Measurements from ENCODE around the gene C6orf163. TPM values are rescaled to one million over a fixed set of nuclear protein-coding genes. Genes with fewer than 3 reads are reported as not detected.
A peak's percentile ranks its signal among the peaks of the same experiment; 100 is the strongest.

C6orf163 gene
- polyA plus RNA-seq, 4 donors, result 0.52 to 2.5 (median 2.4) TPM; not detected in 1

- Histone ChIP-seq H3K9me3 (ENCODE audit: control insufficient read depth in 2 of 2, insufficient read depth in 1 of 2, low read depth in 1 of 2, low read length in 1 of 2) (no peaks in the 10 kb centered on the region), H3K36me3 (ENCODE audit: control insufficient read depth in 3 of 3, insufficient read depth in 2 of 3, low read depth in 1 of 3, low read length in 3 of 3) (no peaks in the 10 kb centered on the region), H3K27me3 (ENCODE audit: control insufficient read depth in 3 of 3, insufficient read depth in 3 of 3, low read length in 3 of 3) (no peaks in the 10 kb centered on the region), H3K4me3 (ENCODE audit: low read depth in 1 of 3, low read length in 3 of 3) (no peak overlapping the region), H3K27ac (ENCODE audit: low read depth in 1 of 3, low read length in 2 of 3) (no peak overlapping the region), H3K4me1 (ENCODE audit: control insufficient read depth in 3 of 3, insufficient read depth in 2 of 3, low read depth in 1 of 3, low read length in 2 of 3) (no peaks in the 10 kb centered on the region)
- FAIRE-seq (no peak), DNase-seq (peak; percentile 40 to 53)
- 46 to 60% (median 58%) methylated on average over 3 of the region's 3 CpGs for WGBS, 3 donors
These were observed 46.7 kb downstream of the C6orf163 start for GRCh38 chr6:87391334-87391733.

GRCh38 chr6:87393026-87393622, 48.5 kb downstream of the C6orf163 start:
- no peaks in the 10 kb centered on the region for H3K9me3 ChIP-seq (ENCODE audit: control insufficient read depth in 2 of 2, insufficient read depth in 1 of 2, low read depth in 1 of 2, low read length in 1 of 2)
- no peak overlapping the region for H3K4me3 ChIP-seq (ENCODE audit: low read depth in 1 of 3, low read length in 3 of 3)
- no peaks in the 10 kb centered on the region for H3K36me3 ChIP-seq (ENCODE audit: control insufficient read depth in 3 of 3, insufficient read depth in 2 of 3, low read depth in 1 of 3, low read length in 3 of 3)
- DNase-seq, result peak; percentile 64 to 79
- no peaks in the 10 kb centered on the region for H3K27me3 ChIP-seq (ENCODE audit: control insufficient read depth in 3 of 3, insufficient read depth in 3 of 3, low read length in 3 of 3)
- no peaks in the 10 kb centered on the region for H3K4me1 ChIP-seq (ENCODE audit: control insufficient read depth in 3 of 3, insufficient read depth in 2 of 3, low read depth in 1 of 3, low read length in 2 of 3)
- H3K27ac ChIP-seq (ENCODE audit: low read depth in 1 of 3, low read length in 2 of 3), result no peak overlapping the region
- FAIRE-seq, result peak; percentile 70
- 4 to 7% (median 5%) methylated on average over 2 of the region's 2 CpGs for whole genome bisulfite sequencing, 3 donors

GRCh38 chr6:87395431-87395830, 50.8 kb downstream of the C6orf163 start:
- H3K36me3 ChIP-seq (ENCODE audit: control insufficient read depth in 3 of 3, insufficient read depth in 2 of 3, low read depth in 1 of 3, low read length in 3 of 3), result no peaks in the 10 kb centered on the region
- H3K4me3 ChIP-seq (ENCODE audit: low read depth in 1 of 3, low read length in 3 of 3), result no peak overlapping the region
- 77 to 87% (median 84%) methylated on average over 2 of the region's 2 CpGs for WGBS, 3 donors
- H3K27me3 ChIP-seq (ENCODE audit: control insufficient read depth in 3 of 3, insufficient read depth in 3 of 3, low read length in 3 of 3), result no peaks in the 10 kb centered on the region
- DNase-seq (no peak), FAIRE-seq (no peak)
- H3K4me1 ChIP-seq (ENCODE audit: control insufficient read depth in 3 of 3, insufficient read depth in 2 of 3, low read depth in 1 of 3, low read length in 2 of 3), result no peaks in the 10 kb centered on the region
- no peaks in the 10 kb centered on the region for H3K9me3 ChIP-seq (ENCODE audit: control insufficient read depth in 2 of 2, insufficient read depth in 1 of 2, low read depth in 1 of 2, low read length in 1 of 2)
- H3K27ac ChIP-seq (ENCODE audit: low read depth in 1 of 3, low read length in 2 of 3), result no peak overlapping the region

- 74 to 79% (median 78%) methylated on average over 10 of the region's 10 CpGs for WGBS, 3 donors
- Histone ChIP-seq H3K4me1 (ENCODE audit: control insufficient read depth in 3 of 3, insufficient read depth in 2 of 3, low read depth in 1 of 3, low read length in 2 of 3) (no peaks in the 10 kb centered on the region), H3K9me3 (ENCODE audit: control insufficient read depth in 2 of 2, insufficient read depth in 1 of 2, low read depth in 1 of 2, low read length in 1 of 2) (no peaks in the 10 kb centered on the region), H3K36me3 (ENCODE audit: control insufficient read depth in 3 of 3, insufficient read depth in 2 of 3, low read depth in 1 of 3, low read length in 3 of 3) (no peaks in the 10 kb centered on the region), H3K27me3 (ENCODE audit: control insufficient read depth in 3 of 3, insufficient read depth in 3 of 3, low read length in 3 of 3) (no peaks in the 10 kb centered on the region), H3K4me3 (ENCODE audit: low read depth in 1 of 3, low read length in 3 of 3) (no peak overlapping the region), H3K27ac (ENCODE audit: low read depth in 1 of 3, low read length in 2 of 3) (no peak overlapping the region)
- FAIRE-seq, result no peak
- no peak for DNase-seq
These were observed 52.2 kb downstream of the C6orf163 start for GRCh38 chr6:87396595-87397392.

DNA sequence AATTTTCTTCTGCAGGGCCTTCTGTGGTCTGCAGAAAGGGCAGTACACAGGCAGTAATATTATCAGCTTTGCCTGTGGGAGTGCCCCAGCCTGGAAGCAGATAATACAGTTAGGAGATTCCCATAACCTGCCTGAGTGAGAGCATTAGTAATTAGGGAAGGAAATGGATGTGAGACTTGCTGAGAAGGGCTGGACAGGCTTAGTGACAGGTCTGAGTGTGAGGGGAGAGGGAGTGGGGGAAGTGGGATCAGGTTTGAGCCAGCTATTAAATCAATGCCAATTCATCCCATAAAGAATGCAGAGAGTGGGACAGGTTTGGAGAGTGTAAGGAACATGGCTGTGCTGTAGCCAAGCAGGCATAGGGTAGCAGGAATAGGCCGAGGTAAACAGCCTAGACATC, 53.0 kb downstream of the C6orf163 start:
- Histone ChIP-seq H3K4me1 (ENCODE audit: control insufficient read depth in 3 of 3, insufficient read depth in 2 of 3, low read depth in 1 of 3, low read length in 2 of 3) (no peaks in the 10 kb centered on the region), H3K27me3 (ENCODE audit: control insufficient read depth in 3 of 3, insufficient read depth in 3 of 3, low read length in 3 of 3) (no peaks in the 10 kb centered on the region), H3K9me3 (ENCODE audit: control insufficient read depth in 2 of 2, insufficient read depth in 1 of 2, low read depth in 1 of 2, low read length in 1 of 2) (no peaks in the 10 kb centered on the region), H3K36me3 (ENCODE audit: control insufficient read depth in 3 of 3, insufficient read depth in 2 of 3, low read depth in 1 of 3, low read length in 3 of 3) (no peaks in the 10 kb centered on the region), H3K4me3 (ENCODE audit: low read depth in 1 of 3, low read length in 3 of 3) (no peak overlapping the region), H3K27ac (ENCODE audit: low read depth in 1 of 3, low read length in 2 of 3) (no peak overlapping the region)
- FAIRE-seq (no peak), DNase-seq (no peak)
- whole genome bisulfite sequencing, 3 donors, result 82 to 88% (median 84%) methylated on average over 1 of the region's 1 CpG

GRCh38 chr6:87401832-87402231, 57.2 kb downstream of the C6orf163 start:
- Histone ChIP-seq H3K4me1 (ENCODE audit: control insufficient read depth in 3 of 3, insufficient read depth in 2 of 3, low read depth in 1 of 3, low read length in 2 of 3) (no peaks in the 10 kb centered on the region), H3K27me3 (ENCODE audit: control insufficient read depth in 3 of 3, insufficient read depth in 3 of 3, low read length in 3 of 3) (peaks cover 0 to 8% (median 0%) of the 10 kb centered on the region in 3 donors), H3K4me3 (ENCODE audit: low read depth in 1 of 3, low read length in 3 of 3) (no peak overlapping the region), H3K36me3 (ENCODE audit: control insufficient read depth in 3 of 3, insufficient read depth in 2 of 3, low read depth in 1 of 3, low read length in 3 of 3) (no peaks in the 10 kb centered on the region), H3K27ac (ENCODE audit: low read depth in 1 of 3, low read length in 2 of 3) (no peak overlapping the region), H3K9me3 (ENCODE audit: control insufficient read depth in 2 of 2, insufficient read depth in 1 of 2, low read depth in 1 of 2, low read length in 1 of 2) (no peaks in the 10 kb centered on the region)
- FAIRE-seq (no peak), DNase-seq (no peak)
- WGBS, 3 donors, result 63 to 72% (median 68%) methylated on average over 3 of the region's 3 CpGs

- Histone ChIP-seq H3K27ac (ENCODE audit: low read depth in 1 of 3, low read length in 2 of 3) (peak overlapping the region in 1 of 3 donors; percentile 84), H3K27me3 (ENCODE audit: control insufficient read depth in 3 of 3, insufficient read depth in 3 of 3, low read length in 3 of 3) (peaks cover 0 to 11% (median 0%) of the 10 kb centered on the region in 3 donors), H3K4me1 (ENCODE audit: control insufficient read depth in 3 of 3, insufficient read depth in 2 of 3, low read depth in 1 of 3, low read length in 2 of 3) (peaks cover 0 to 3% (median 0%) of the 10 kb centered on the region in 3 donors), H3K9me3 (ENCODE audit: control insufficient read depth in 2 of 2, insufficient read depth in 1 of 2, low read depth in 1 of 2, low read length in 1 of 2) (no peaks in the 10 kb centered on the region), H3K4me3 (ENCODE audit: low read depth in 1 of 3, low read length in 3 of 3) (peak overlapping the region; percentile 56 to 91 (median 75)), H3K36me3 (ENCODE audit: control insufficient read depth in 3 of 3, insufficient read depth in 2 of 3, low read depth in 1 of 3, low read length in 3 of 3) (no peaks in the 10 kb centered on the region)
- 0 to 1% (median 1%) methylated on average over 10 of the region's 10 CpGs for whole genome bisulfite sequencing, 3 donors
- DNase-seq (no peak), FAIRE-seq (no peak)
These were observed 62.9 kb downstream of the C6orf163 start for GRCh38 chr6:87407561-87407900.

- Histone ChIP-seq H3K36me3 (ENCODE audit: control insufficient read depth in 3 of 3, insufficient read depth in 2 of 3, low read depth in 1 of 3, low read length in 3 of 3) (no peaks in the 10 kb centered on the region), H3K27ac (ENCODE audit: low read depth in 1 of 3, low read length in 2 of 3) (peak within 1 kb of the TSS in 2 of 3 donors; percentile 84 to 88), H3K4me3 (ENCODE audit: low read depth in 1 of 3, low read length in 3 of 3) (peak within 1 kb of the TSS; percentile 56 to 91 (median 75)), H3K27me3 (ENCODE audit: control insufficient read depth in 3 of 3, insufficient read depth in 3 of 3, low read length in 3 of 3) (peaks cover 0 to 11% (median 0%) of the 10 kb centered on the region in 3 donors), H3K4me1 (ENCODE audit: control insufficient read depth in 3 of 3, insufficient read depth in 2 of 3, low read depth in 1 of 3, low read length in 2 of 3) (peaks cover 0 to 3% (median 0%) of the 10 kb centered on the region in 3 donors), H3K9me3 (ENCODE audit: control insufficient read depth in 2 of 2, insufficient read depth in 1 of 2, low read depth in 1 of 2, low read length in 1 of 2) (no peaks in the 10 kb centered on the region)
- DNase-seq, result peak; percentile 86 to 93
- 1% methylated on average over 62 to 82 of the region's 82 CpGs for WGBS, 3 donors
- no peak for FAIRE-seq
These were observed 63.5 kb downstream of the C6orf163 start, which contains the start of gene CFAP206 for GRCh38 chr6:87407901-87408720. CFAP206 (plus strand) TSS chr6:87407972; CDS start chr6:87409840, 1,868 bp downstream.
